Stimulated activated CD8-positive, alpha-beta memory T cell treated with anti-CD3 and anti-CD28 coated beads, Interleukin-2, amount 100 ng/mL, for 48 hours (primary cell): ENCODE data around the gene TTLL5.

Experiments used
- DNase-seq, 2 donors: peaks; one replicate each; pipeline ENCODE4 v3.0.0-alpha.2; 2020; ENCODE audit warnings: low read depth in 2 of 2

Gene TTLL5

DNA sequence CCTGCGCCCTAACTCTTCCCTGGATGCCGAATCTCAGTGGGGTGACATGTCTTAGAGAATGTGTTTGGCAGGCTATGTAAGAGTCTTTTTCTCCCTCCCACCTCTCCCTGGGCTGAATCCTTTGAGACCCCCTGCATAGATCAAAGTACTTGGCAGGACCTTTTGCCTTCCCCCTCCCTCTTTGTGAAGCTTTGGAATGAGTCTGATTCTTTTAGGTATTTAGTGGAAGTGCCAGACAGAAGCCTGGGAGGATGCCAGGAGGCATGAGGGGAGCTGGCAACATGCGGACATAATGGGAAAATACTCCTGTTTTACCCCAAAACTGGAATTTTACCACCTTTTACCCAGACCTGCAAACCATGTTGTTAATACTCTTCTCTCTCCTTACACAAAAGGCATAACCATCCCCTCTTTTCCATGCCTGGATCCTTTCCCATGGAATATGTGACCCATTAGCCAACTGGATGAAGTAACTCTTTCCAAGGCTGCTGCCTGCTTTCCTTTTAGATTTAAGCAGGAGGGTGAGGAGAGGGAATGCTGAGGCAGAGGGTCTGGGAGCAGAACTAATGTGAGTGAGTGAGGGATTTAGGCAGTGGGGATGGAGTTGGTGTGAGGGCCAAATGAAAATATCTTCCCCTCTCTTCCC, 41.7 kb downstream of the TTLL5 start:
- no peak for DNase-seq

DNA sequence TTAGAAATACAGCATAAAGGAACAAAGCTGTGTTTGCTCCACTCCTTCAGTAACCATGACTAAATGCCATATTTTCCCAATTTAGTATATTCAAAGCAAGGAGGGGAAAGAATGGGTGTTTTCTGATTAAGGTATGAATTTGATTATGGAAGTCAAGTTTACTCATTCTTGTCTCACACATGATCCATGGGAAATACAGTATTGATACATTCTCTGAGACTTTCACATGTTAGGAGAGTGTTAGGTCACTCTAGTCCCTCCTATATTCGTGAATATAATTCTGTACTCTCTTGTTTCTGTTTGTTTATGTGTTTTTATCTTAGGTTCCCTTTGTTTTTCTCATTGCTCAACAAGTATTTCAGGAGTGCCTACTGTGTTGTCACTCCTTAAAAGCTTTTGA, 42.4 kb downstream of the TTLL5 start:
- no peak for DNase-seq

DNA sequence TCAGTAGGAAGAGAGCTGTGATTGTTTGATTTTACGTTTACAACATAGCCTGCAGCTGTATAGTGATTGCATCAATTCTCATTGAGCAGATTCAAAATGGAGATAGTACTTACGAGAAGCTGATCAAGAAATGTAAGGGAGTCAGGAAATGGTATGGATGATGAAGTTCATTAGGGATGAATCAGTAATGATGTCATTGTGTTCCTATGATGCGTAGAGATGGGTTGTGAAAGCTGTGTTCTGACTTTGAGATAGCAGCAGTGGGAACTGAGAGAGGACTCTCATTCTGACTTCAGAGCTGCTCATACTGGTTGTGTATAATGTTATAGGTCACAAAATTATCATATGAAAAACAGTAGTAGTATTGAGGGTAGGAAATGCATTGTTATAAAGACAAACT, 44.0 kb downstream of the TTLL5 start:
- no peak for DNase-seq

DNA sequence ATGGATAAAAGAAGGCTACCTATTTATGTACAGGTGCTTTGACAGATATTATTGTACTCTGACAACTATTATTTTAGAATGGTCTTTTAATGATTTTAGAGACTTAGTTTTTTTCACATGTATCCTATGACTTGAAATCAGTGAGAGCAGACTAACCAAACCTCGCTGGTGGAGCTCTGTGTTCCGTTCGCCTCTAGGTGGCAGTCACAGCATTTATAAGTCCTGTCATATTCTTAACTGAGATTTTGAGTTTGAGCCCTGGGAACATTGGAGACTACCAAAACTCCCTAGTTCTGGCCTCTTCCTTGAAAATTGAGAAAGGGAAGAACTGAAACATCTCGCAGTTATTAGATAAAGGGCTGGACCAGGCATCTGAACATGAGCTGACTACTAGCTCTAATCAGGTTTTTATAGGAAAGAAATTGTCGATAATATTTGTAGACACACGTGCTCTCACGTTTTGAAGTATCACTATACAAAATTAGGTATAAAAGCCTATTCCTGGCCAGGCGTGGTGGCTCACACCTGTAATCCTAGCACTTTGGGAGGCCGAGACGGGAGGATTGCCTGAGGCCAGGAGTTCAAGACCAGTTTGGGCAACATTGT, 48.3 kb downstream of the TTLL5 start:
- DNase-seq: peak; percentile 15 to 22

DNA sequence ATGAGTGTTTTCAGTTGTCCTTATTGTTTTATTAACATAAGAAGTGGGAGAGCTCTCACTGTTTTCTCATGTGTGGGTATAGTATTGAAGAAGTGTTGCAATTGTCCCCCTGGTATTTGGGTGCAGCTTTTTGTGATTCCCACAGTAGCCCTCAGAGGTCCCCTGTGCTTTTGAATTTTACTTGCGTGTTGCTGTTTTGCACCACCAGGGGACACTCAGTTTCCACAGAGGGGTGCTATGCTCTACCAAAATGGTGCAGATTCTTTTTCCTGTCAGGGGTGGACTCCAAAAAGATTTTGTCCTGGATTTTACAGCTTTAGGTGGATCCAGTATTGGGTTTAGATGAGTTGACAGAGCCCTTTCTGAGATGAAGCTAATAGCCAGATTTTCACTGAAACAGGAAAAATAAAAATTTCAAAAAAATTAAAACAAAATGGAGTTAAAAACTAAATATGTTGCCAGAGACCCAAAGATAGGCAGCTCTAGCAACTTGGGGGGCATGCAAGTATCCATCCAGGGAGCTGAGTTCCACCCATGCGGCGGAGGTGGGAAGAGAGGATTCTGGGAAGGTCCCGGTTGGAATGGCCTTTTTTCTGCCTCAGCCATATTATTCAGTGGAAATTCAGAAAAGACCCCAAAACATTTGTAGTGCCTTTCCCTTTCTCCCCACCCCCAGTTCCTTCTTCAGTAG, 50.2 kb downstream of the TTLL5 start:
- no peak for DNase-seq

DNA sequence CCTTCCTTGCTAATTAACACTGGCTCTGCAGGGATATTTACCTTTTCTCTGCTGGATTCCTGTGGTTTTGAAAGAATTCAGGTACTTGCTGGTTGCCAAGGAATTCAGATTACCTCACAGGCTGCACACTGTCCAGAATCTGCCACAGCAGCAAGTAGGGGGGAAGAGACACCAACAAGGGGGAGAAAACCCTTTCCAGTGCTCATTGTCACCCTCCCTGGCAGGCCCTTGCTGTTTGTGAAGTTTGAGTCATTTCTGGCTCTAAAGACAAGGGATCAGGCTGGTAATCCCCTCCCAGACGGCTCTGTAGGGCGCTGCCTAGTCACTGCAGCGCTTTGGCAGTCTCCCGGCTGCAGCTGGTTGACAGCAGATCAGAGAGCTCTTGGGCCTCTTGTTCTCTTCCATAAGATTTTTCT, 50.8 kb downstream of the TTLL5 start:
- DNase-seq: peak in 1 of 2 donors; percentile 3

DNA sequence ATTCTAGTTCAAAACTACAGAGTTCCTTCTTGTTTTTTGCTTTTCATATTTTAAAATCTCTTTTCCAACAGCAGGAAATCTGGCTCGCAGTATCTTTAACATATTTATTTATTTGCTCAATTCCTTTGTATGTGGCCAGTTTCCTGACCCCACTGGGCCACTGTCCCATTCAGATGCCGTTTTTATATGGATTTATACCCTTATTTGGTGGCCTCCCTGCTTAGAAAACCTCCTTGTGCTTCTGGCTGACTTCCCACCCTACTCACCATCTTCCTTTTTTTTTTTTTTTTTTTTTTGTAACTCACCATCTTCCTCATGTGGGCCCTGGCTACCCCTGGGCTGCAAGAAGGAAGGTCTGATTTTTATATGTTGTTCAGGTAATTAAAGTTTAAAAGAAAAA, 53.9 kb downstream of the TTLL5 start:
- no peak for DNase-seq

DNA sequence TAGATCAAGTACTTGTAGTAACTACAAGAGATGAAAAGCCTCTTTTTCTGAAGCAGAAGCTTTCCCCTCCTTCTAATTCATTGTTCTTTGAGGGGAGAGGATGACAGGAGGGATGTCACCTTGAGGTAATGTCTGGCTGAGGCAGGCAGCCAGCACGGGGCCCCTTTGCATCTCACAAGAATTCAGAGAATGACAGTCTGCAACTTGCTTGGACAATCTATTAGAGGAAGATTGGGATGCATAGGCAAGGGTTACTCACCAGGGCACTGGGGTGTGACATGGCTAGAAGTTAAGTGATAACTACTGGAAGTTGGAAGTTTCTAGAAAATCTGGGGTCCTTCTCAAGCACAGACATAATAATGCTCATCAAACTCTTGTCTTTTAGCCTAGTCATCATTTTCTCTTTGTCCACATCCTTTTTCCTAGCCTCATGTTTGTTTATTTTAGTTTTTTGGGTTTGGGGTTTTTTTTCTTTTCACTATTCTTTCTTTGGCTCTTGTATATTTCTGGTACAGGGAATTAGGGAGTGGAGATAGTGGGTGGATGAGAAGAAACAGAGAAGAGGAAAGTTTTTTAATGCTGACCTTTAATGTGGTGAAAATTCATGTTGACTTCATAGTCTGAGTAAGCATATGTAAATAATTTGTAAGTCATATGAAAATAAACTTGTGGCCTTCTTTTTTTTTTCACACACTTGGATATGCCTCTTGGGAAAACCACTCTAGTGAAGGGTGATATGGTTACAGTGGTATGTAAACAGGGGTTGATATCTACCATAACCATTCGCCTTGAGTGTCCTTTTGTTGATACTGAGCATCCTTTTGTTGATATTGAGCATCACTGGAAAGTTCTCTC, 55.1 kb downstream of the TTLL5 start:
- DNase-seq: no peak

DNA sequence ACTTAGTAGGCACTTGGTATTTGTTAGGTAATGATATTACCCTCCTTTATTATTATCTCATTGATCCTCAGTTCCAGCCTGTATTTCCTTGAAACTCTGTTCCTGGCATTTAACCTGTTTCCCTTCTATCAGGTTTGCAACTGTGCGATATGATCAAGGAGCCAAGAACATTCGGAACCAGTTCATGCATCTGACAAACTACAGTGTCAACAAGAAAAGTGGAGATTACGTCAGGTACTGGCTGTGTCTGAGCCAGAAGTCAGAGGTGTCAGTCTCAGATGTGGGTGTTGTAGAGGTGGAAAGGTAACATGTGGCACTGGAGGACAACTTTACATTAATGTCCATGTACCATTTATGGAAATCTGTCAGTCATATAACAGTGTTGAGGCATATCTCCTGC, 56.7 kb downstream of the TTLL5 start:
- DNase-seq: no peak

DNA sequence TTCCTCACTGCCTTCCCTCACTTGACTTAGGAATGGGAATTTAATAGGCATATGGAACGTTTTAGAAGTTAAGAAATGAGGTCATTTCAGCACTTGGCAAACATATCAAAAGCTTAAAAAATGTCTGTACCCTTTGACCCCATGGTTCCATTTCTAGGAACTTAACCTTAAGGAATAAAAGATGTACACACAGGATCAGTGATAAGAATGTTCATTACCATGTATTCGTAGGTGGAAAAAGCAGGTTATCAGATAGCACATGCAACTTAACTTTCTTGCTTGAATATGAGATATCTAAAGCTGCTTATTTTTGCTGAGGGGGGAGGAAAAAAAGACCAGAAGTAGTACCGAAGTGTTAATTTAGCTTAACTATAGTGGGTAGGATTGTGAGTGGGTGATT, 57.2 kb downstream of the TTLL5 start:
- no peak for DNase-seq

DNA sequence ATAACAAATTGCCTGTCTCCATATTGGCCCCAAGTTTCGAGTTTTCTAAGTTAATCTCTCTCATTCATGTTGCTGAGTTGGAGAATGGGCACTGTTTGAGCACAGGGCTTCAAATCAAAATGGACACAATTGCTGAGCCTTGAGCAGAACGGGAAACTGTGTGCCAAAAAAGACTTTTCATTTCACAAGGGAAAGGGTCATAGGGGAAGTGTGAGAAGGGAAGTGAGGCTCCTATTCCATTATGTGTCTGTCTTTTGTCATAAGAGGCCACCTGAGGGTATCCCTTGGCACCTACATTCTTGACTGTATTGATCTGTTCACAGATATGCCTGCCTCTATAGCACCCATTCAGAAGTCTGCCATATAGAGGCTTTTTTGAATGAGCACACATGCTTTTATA, 59.1 kb downstream of the TTLL5 start:
- DNase-seq: no peak

DNA sequence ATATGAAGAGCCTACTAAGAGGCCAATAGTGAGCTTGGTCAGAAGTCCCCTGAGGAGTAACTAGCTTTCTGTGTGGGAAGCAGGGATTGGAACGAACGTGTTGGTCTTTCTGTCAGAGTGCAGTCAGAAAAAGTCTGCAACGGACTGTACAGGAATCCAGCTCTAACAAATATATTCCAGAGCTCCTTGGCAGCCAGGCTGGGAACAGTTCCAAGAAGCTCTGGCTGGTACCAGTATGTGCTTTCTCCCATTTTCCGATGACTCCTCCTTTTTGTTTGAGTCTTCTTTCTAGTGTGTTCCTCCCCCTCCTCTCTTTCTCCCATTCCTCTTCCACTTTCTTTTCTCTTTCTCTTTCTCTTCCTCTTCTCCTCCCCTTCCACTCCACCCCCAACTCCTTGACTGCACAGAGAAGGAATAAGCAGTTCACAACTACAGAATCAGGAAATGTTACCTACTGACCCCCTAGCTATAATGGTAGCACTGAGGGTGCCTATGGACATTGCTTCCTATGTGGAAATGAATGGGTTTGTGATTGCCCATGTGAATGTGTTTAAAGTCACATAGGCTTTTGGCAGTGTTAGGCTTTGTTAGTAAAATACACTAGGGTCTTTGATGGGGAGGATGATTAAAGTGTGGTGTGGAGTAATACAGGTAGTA, 59.9 kb downstream of the TTLL5 start:
- DNase-seq: no peak

DNA sequence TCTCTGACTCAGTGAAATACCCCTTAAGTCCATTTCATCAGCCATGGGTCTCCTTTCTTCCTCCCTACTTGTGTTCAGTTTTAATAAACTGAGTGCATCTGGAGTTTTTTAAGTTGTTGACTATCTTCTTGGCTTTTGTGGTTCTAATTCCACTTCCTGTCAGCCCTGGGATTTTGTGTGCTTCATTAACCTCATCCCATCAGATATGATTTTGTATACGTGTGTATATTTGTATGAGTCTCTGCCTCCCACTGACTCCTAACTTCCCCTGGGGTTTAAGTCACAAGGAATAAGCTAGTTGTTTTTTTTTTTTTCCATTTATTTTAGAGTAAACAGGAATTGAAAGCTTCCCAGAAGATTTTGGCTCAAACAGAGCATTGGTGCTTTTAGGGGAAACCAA, 62.7 kb downstream of the TTLL5 start:
- no peak for DNase-seq

DNA sequence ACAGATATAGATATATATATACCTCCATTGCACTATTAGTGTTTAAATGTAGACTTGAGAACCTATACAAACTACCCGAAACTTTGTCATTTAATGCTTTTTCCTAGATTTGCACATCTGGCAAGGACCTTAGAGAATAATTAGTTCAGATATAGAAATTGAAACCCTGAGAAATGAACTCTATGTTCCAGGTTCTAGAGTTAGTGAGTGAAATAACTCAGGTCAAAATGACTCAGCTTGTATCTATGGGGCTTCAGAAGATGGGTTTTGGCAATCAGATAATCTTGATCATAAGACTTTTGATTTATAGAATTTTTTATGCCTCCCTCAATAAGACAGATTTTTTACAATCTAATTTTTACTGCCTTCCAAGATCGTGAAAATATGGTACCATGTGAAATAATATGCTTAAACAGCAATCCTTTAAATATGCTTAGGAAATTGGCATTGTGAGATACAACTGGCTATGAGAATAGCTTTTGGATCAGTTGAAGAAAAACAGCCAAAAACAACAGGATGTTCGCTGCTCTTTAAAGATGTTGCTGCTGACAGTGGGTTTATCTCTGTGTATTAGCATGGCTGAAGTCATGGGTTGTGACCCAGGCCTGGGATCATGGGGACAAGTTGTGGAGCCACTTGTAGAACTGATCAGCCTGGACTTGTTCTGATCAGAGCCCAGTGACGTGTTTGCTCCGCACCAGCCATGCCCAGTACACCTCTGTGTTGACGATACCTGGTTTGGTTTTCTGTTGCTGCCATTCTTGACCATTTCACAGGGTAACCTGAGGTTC, 63.6 kb downstream of the TTLL5 start:
- DNase-seq: no peak

DNA sequence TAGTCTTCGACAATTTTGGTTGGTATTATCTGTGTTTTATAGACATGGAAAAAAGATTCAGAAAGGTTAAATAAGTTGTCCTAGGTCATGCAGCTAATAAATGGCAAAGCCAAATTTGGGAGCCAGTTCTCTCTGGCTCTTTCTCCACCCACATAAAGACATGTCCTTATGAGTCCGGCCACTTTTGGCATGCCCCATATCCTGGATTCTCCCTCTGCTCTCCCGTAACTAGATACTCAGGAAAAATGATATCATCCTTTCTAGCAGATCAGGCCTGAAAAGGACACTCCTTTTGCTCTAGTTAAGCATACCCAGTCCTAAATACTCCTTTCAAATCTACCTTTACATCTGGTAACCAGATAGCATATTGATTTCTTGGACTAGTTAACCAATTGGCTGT, 64.4 kb downstream of the TTLL5 start:
- DNase-seq: no peak

DNA sequence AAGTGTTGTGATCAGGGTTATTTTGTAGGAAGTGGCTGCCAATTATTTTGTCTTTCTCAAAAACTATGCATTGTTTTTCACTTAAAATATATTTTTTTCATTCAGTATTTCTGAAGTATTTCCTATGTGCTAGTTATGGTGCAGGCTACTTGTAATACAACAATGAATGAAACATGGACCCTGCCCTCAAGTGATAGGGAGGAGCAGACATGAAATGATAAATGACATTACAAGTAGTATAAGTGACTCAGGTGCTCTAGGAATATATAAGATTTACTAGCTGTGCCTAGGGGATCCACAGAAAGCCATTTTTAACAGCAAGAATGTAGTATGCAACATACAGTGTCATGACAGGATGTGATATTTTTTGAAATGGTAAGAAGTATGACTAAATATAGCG, 65.3 kb downstream of the TTLL5 start:
- no peak for DNase-seq

DNA sequence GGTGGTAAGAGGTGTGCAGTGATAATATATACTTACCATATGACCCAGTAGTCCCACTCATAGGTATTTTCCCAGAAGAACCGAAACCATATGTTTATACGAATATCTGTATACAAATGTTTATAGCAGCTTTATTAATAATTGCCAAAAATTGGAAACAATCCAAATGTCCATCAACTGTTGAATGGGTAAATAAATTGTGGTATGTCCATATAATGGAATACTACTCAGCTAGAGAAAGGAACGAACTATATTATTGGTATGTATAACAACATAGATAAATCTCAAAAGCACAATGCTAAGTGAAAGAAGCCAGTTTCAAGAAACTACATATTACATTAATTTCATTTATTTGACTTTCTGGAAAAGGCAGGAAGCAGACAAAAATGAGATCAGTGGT, 66.1 kb downstream of the TTLL5 start:
- no peak for DNase-seq

DNA sequence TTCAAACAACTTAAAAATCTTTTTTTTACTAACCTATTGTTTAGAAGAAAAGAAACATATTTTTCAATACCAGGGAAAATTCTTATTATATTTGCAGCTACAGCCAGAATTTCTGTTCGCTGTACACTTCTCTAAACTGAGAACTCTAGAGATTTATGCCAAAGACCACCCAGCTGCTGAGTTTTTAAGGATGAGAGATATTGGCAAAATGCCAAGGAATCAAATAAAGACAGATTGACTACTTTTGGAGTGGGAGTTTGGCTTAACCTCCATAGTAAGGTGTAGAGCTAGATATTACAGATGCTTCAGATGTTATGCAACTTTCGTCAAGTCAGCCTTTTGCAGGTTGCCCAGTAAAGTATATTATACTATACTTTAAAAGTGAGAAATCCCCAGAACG, 71.8 kb downstream of the TTLL5 start:
- DNase-seq: no peak

DNA sequence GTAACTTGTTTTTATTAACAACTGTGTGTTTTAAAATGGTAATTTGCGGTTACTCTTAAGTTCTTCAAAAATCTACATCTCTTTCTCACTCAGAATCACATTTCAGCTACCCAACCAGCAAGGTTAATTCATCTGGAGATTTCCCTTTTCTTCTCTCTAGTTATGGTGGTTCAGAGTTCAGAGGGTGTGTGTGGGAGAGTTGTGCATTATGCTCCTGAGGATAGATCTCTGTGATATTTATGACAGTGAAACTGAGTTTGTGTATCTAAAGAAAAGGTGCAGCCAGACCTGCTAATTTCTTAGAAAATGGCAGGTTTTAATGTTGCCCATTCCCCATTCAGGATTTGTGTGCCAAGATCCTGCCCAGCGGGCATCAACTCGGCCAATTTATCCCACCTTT, 73.8 kb downstream of the TTLL5 start:
- no peak for DNase-seq

DNA sequence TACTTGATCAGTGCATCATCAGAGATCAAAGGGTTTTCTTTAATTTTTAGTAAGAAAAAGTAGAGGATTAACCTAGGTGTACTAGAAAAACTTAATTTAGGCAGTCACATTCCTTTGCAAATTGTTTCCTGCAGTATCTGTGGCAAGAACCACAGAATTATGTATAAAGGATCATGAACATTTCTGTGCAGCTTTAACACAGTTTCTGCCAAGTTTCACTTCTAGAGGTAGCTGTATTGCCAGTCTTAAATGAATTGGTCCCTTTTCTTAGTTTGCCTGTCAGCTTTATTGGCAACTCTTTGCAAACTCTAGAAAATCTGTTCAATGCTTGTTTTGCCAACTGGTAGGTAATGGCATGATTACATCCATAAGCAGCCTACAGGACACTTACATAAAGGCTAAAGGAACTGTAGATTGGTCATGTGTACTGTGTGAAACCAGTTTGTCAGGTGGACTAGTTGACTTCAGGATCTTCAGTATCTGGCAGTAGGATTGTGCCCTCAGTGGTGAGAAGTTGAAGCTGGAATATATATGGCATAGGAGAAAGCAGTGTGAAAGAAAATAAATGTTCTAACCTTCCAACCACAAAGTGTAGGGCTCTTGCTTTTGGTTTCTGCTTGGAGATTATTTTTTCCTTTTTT, 75.9 kb downstream of the TTLL5 start:
- DNase-seq: no peak

DNA sequence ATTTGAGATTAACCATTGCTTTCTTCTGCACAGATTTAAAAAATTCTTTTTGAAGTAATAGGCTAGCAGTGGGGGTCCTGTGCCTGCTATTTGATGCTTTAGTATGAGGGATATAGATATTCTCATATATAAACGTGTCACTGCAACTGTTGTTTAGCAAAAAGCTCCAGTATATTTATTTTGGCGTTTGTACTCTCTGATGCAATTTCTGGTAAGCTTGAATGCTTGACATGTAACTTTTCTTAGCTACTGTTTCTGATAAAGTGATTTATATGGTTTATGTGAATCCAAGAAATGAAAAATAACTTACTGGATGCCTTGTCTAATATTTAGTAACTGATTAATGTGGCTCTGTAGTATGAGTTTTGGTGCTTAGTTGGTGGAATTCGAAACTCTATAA, 77.1 kb downstream of the TTLL5 start:
- DNase-seq: no peak
